Tongue (tissue), 2 donors: ENCODE measurements around the gene PRDX6. TPM values are rescaled to one million over a fixed set of nuclear protein-coding genes. Genes with fewer than 3 reads are reported as not detected.
"Not testable (repeated sequence)": the region's sequence is repeated elsewhere in the genome, so short reads cannot be mapped to it uniquely, and the experiment has no call there.

Experiments used
- DNase-seq: peaks from one replicate; pipeline ENCODE4 v3.0.0-alpha.2; 2015
- total RNA-seq: library from RNA; depleted of rRNA; stranded (reverse); fragments of >200 nt; gene quantifications from one replicate; pipeline ENCODE4 v1.2.3, GENCODE V29; 2014

PRDX6 gene, protein sequence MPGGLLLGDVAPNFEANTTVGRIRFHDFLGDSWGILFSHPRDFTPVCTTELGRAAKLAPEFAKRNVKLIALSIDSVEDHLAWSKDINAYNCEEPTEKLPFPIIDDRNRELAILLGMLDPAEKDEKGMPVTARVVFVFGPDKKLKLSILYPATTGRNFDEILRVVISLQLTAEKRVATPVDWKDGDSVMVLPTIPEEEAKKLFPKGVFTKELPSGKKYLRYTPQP
- total RNA-seq = 374 TPM

DNA sequence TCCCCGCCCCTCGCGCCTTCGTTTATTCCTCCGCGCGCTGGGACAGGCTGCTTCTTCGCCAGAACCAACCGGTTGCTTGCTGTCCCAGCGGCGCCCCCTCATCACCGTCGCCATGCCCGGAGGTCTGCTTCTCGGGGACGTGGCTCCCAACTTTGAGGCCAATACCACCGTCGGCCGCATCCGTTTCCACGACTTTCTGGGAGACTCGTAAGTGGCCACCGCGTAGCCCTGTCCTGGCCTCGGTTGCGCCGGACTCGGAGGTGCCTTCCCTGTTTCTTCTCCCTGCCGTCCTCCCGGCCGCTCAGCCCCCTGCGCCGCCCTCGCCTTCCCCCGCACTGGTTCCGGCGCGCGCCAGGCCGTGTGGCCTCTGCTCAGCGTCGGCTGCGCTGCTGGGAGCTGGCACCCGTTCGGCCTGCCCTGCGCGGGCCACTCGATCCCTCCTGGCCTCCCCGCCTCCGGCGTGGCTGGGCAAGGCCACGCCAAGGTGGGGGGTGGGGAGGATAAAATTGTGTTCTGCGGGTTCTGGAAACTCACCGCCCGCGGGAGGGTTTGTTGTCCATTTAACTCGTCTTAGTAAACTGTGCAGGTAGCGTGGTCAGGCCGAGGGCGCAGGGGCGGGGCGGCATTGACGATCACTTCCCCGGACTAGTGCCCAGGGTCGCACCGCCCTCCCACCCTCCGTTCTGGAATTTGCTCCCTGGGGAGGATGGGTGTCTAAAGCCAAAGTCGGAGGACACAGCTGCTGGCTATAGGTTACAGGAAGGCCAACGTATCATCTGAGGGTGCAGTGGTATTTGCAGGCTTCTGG lies at the start of gene PRDX6:
PRDX6 (plus strand) TSS at position 50 of the 808 bp plus-strand sequence; CDS start at position 113, 63 bp downstream.
- DNase-seq = peak; percentile 95

DNA sequence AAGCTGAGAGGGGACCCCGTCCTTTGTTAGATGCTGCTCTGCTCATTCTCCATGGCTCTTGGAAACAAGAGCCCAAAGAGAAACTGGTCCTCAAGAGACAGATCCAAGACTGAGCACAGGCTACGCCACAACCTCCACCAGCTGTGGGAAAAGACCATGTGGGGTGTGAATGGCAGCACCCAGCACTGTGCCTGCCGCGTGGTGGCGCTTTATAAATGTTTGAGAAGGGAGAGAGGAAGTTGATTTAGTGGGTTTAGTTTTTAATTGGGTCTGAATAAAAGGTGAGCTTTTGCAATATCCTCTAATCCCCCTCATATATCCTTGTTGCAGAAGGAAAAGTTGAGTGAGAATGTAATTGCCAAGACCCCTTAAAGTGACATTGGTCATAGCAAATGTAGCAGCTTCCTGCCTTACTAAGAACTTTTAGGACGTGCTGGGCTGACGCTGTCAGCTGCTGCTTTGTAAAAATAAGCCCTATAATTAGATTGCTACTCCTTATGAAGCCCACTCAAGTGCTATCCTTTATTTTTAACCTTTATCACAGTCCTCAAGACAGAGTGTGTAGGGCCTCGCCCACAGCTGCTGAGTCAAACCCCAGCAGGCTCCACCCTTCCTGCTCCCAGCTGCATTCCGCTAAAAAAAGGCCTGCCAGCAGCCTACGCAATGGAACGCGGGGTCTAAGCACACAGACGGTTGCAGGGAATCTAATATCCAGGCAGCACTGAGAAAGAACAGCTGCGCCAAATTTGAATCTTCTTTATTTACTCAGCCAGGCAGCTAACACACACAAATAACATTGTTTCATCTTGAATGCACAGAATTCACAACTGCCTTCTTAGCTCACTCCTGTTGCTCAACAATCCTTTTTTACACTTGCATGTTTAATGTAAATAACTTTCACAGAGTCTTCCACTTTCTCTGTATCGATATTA lies 47.4 kb upstream of the PRDX6 start:
- DNase-seq = peak; percentile 99

DNA sequence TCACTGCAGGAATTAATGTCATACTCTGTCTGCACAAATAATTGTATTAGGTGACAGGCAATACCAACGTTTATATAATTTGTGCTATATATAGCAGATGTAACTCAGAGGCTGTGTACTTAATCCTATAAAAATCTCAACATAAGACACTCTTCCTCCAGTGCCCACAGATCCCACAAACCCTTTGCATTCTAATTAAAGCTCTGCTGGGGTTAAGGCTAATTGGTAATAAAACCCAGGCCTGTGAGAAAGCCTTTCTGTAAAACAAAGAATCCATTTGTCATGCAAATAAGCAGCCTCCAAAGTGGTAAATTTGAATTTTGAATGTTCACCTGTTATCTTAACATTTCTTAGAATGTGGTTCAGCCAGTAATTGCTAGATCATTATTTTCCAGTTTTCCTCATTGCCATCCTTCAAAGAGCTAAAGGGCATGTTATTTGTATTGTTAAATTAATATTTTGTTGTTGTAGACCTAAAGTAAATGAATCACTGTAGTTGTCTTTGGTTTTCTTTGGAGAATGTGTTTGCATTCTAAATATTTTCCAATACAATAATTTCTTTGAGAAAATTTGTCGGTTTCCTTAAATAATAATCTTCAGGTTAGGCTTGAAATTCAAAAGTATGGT lies 46.3 kb upstream of the PRDX6 start:
- DNase-seq = peak; percentile 50

DNA sequence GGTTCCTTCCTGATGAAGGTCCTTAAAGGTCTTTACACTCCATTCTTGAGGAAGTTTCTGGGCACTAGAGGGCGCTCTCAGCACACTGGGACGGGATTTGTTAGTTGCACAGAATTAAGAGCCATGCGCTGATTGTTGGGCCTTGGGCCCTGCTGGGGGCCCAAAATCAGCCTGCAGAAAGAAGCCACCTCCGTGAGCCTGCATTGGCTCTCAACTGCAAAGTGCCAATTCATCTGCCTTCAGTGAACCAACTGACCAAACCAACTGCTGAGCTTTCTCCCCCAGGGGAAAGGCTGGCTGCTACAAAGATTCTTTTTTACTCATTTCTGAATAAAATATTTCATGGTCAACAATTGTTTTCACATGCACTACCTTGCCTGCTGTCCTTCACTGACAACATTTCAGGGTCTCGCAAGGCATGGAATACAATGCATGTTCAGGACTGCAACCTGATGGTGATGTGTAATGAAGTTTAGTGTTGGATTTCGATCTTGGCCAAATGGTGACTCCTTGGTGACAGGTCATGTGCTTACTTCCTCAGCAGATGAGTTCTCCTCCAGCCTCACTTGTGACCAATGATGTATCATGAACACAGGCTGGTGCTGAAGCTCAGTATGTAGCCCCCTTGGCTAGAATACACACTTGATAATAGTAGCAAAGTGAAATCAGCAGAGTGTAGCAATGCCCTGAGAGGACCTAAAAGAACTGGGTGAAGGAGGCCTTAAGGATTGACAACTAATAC lies 45.7 kb upstream of the PRDX6 start:
- DNase-seq = peak; percentile 97

DNA sequence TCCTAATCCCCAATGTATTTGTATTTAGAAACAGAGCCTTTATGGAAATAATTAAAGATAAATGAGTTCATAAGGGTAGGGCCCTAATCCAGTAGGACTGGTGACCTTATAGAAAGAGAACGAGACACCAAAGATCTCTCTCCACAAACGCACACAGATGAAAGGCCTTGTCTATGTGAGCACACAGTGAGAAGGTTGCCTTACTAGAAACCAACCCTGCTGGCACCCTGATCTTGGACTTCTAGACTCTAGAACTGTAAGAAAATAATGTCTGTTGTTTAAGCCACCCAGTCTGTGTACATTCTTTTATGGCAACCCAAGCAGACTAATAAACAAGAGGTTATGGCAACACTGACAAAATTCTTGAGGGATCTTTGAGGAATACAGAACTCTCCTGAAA lies 44.8 kb upstream of the PRDX6 start:
- DNase-seq = no peak

DNA sequence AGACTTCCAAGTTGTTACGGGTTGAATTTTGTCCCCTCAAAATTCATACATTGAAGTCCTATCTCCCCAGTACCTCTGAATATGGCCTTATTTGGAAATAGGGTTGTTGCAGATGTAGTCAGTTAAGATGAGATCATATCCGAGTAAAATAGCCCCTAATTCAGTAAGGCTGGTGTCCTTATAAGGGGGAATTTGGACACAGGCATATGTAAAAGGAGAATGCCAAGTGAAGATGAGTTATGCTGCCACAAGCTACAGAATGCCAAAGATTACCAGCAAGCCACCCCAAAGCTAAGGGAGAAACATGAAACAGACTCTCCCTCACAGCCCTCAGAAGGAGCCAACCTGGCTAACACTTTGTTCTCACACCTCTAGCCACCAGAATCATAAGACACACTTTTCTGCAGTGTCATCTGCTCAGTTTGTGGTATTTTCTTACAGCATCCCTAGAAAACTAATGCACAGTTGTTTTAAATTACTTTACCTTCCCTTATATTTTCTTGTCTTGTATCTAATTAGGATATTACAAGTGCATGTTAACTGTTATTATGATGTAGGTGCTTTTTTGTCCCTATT lies 43.3 kb upstream of the PRDX6 start:
- DNase-seq = no peak

DNA sequence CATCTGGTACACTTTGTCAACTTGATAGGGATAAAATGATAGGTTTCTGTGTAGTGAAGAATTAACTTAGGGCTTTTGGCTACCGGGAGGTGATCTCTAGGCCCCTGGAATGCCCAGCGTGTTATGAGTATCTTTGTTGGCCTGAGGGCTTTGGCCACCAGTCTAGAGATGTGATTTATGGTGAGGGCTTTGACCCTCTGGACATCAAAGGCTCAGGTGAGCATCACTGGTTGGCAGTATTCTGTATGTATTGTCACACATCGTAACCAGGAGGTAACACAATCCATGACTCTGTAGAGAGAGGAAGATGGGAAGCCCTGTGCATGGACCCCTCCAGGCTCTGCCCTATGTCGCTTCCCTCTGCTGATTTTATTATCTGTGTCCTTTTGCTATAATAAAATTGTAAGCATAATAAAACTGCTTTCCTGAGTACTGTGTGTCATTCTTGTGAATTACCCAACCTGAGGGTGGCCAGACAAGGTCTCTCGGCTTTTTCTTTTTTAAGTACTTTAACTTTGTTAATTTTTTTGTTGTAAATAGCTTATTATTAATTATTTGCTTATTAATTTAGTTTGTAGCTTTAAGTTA lies 40.2 kb upstream of the PRDX6 start:
- no peak for DNase-seq

DNA sequence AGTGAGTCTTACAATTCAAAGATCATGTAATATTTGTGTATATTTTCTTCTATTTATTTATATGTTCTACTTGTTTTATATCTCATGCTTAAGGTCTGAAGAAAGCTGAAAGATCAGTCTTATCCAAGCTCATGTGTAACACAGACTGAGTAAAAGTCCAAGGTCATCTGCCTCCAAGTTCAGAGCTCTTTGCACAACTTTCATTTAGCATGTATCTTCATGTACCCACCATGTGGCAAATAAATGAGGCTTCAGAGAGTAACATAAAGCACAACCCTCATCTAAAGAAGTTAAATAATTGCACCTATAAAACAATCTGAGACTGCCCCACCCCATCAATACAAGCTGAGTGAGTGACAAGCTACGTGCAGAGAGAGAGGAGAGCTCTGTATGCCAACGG lies 38.5 kb upstream of the PRDX6 start:
- DNase-seq = no peak

DNA sequence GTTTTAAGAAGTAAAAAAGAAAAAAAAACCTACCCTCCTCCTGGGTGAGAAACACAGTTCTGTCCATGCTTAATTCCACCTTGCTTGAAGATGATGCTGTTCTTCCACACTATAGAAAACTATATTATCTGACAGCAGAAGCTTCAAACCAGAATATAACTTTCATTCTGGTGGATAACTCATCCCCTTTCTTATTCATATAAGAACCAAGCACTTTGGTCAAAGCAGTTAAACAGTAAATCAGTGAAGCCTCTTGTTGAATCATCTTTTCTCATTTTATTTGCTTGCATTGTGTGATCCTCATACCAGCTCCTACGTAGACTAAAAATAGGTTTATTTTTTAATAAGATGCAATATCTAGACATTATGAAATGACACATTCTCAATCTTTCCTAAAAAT lies 36.7 kb upstream of the PRDX6 start:
- DNase-seq = no peak

DNA sequence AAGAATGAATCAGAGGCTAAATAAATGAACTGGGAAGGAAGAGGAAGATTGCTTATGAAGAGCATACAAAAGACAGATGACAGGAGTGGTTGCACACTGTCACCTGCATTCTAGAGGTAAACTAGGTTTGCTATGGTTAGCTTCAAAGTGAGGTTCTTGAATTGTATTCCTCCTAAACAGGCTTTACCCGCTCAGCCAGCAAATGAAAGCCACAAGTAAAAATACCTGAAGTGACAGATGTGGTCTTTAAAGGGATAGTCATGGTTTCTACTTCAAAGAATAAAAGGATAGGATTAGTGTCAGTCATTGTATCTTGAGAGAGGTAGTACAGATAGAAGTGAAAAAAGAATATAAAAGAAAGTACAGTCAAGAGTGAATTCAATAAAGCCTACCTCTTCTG lies 32.4 kb upstream of the PRDX6 start:
- DNase-seq = no peak

DNA sequence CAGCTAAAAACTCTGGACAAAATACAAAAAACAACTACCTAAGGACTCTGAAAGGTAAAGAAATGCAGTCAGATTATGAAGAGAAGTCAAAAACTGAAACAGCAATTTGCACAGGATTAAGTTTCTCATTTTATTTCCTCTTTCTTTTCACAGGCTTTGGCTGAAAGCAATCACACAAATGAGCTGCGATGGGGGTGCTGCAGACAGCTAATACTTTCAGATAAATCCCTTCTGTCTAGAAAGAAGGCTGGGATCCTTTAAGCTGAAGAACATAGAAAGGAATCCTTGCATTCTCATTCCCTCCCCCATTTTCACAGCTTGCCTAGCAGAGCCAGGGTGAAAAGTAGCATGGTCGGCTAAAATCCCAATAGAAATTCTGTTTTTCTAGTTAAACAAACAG lies 32.0 kb upstream of the PRDX6 start:
- DNase-seq = no peak

DNA sequence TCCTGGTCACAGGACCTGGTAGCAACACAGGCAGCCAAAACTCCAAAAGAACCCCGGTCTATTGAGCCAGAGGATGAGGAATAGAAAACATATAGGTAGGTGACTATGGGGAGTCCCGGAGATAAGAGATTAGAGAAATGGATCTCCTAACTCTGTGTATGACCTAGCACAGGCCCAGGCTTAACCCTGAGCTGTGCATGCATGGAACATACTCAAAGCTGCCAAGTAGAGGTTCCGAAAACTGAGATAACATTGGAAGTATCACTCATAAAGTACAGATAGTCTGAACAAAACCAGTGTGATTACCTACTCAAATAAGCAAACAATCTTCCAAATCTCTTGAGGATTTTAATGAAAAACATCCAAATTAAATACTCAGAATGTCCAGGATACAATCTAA lies 31.5 kb upstream of the PRDX6 start:
- no peak for DNase-seq

DNA sequence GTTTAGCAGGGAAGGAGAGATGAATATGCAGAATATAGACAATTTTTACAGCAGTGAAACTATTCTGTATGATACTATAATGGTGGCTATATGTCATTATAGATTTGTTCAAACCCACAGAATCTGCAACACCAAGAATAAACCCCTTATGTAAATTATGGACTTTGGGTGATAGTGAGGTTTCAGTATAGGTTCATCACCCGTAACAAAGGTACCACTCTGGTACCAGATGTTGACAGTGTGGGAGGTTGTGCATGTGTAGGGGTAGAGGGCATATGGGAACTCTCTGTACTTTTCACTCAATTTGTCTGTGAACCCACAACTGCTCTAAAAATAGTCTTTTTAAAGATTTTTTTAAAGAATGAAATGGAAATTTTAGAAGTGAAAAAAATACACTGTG lies 29.9 kb upstream of the PRDX6 start:
- DNase-seq = no peak

DNA sequence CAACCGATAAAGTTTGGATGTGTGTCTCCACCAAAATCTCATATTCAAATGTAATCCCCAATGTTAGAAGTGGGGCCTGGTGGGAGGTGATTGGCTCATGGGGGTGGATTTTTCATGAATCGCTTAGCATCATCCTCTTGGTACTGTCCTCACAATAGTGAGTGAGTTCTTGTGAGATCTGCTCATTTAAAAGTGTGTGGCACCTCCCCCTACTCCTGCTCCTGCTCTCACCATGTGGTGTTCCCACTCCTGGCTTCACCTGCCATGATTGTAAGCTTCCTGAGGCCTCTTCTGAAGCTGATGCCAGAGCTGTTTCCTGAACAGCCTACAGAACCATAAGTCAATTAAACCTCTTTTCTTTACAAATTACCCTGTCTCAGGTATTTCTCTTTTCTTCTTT lies 28.2 kb upstream of the PRDX6 start:
- DNase-seq = no peak

DNA sequence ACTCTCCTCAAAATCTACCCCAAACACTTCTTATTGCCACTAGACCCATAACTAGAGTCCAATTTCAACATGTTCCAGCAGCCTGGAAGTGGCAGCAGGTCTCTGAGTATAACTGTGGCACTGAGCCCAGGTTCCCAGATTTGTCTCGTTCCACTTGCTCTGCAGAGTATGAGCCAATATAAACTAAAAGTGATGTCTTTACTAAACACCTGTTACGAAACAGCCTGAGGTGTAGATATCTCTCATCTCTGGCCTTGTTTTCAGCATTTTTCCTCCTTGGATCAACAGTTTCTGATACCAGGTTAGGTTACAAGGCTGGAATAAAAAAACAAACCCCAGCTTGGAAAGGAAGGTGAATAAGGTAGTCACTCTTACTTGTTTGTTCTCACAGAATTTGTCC lies 25.2 kb upstream of the PRDX6 start:
- peak; percentile 35 for DNase-seq

DNA sequence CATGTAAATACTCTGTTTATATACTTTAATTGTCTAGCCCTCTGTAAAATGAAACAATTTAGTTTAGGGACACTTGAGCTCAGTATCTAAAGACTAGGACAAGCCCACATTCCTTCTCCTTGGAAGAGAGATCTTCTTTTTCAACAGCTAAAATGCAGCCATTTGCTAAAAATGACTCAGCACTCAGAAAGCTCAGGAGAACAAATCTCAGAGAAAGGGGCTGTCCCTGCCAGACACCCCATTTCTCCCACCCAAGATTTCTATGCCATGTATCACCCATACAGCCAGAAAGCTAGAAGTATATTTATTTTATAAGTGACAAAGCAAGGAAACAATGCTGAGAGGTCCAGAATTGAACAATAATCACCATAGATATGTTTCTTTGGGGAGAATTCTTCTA lies 23.2 kb upstream of the PRDX6 start:
- DNase-seq = no peak

DNA sequence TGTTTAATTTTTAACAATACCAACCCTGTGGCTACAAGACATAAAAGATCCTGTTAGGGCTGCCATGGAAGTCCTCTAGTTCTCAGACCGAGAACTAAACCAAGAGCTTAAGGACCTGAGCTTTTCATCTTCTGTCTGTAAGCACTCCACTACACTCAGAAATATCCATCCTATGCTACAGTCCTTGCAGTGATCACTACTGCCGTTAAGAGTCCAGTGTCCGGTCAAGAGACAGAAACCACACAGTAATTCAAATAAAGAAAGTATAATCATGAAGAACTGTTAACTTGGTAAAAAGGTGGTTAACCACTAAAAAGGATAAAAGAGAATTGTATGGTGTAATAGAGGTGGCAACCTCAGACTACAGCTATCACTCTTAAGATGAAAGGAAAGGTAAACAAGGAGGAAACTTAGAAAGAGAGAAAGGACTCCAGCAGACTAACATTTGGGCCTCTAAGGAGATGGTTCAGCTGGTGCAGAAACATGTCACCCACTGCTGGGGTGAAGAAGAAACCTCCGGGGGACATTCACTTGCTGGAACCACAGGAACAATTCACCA lies 22.1 kb upstream of the PRDX6 start:
- no peak for DNase-seq

DNA sequence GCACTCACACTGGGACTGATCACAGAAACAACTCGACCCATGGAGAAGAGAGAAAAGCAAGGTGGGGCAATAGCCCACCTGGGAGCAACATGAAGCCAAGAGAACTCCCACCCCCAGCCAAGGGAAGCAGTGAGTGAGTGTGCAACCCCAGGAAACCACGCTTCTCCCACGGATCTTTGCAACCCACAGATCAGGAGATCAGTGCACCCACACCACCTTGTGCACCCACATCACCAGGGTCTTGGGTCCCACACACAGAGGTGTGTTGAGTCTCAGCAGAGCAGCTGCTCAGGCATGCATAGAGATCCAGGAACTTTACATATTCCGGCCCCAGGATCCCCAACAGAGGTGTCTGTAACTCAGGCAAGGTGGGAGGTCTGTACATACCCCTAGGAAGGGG lies 17.2 kb upstream of the PRDX6 start:
- DNase-seq = no peak

DNA sequence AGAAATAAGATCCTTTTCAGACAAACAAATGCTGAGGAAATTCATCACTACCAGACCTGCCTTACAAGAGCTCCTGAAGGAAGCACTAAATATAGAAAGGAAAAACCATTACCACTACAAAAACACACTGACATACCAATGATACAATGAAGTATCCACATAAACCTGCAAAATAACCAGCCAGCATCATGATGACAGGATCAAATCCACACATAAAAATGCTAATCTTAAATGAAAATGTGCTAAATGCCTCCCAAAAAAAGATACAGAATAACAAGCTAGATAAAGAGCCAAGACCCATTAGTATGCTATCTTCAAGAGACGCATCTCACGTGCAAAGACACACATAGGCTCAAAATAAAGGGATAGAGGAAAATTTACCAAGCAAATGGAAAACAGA lies 14.5 kb upstream of the PRDX6 start:
- DNase-seq = not testable (repeated sequence)

DNA sequence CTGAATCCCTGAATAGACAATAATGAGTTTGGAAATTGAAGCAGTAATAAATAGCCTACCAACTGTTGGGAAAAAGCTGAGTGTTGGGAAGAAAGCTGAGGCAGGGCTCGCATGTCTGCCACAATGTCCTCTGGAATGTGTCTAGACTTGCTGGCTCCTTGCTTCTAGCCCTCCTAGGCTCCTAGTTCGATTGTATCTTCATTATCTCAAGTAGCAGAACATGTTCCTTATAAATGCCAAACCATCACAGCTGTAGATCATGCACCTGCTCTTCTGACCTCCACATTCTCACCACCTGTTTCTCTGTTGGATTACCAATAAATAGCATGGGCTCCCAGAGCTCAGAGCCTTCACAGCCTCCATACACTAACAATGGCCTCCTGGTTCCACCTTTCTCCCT lies 12.9 kb upstream of the PRDX6 start:
- DNase-seq = peak; percentile 38

DNA sequence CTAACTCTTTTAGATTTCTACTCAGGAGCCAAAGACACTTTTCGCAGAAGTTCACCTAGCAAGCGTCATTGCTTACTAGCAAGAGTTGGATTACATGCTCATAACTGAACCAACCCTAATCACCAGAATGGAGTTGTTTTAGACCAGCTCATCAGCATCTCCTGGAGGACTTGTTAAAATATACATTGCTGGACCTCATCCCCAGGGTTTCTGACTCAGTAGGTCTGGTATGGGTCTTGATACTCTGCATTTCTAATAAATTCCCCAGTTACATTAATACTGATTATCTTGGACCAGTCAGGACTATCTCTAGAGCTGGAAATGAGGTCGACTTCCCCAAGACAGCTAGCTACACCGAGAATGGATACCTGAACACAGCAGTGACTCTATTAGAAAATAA lies 9.7 kb upstream of the PRDX6 start:
- no peak for DNase-seq
